Measurements from ENCODE around the gene EPB41L4B. TPM values are rescaled to one million over a fixed set of nuclear protein-coding genes. Genes with fewer than 3 reads are reported as not detected.
"Not testable (repeated sequence)": the region's sequence is repeated elsewhere in the genome, so short reads cannot be mapped to it uniquely, and the experiment has no call there.

The EPB41L4B gene
- under 1 TPM; 0.34 TPM for total RNA-seq

- Mint-ChIP-seq H3K36me3 (ENCODE audit: low read depth) (no peaks in the 10 kb centered on the region), H3K27me3 (peaks cover 51% of the 10 kb centered on the region), H3K27ac (no peak within 1 kb of the TSS), H3K4me1 (ENCODE audit: low read depth) (peaks cover 11% of the 10 kb centered on the region), H3K9me3 (no peaks in the 10 kb centered on the region), H3K4me3 (peak within 1 kb of the TSS; percentile 52)
- peak; percentile 94 for TF ChIP-seq CTCF (IDR thresholded peaks at IDR 0.05)
- DNase-seq (peak; percentile 95), ATAC-seq (peak; percentile 97)
- CTCF ChIA-PET: interaction anchor here (0.6 to 0.9 kb wide), 3 partner anchors 65 to 122 kb away, joined by 3 read pairs; no protein-coding TSS in a partner anchor
- intact Hi-C loops (cut with micrococcal nuclease): no loop called here
- POLR2A ChIA-PET: no interaction called here
Observed at GRCh38 chr9:109320742-109321448, at the start of gene EPB41L4B. TSS of gene EPB41L4B (minus strand) at chr9:109321059. CDS start at chr9:109320446, 613 bp downstream.

GRCh38 chr9:109369285-109369684, 48.4 kb upstream of the EPB41L4B start:
- ChIA-PET POLR2A (no interaction called here), CTCF (no interaction called here)
- H3K9me3 Mint-ChIP-seq: no peaks in the 10 kb centered on the region
- TF ChIP-seq CTCF (IDR thresholded peaks at IDR 0.05): no peak
- intact Hi-C loops (cut with micrococcal nuclease): no loop called here
- no peaks in the 10 kb centered on the region for H3K36me3 Mint-ChIP-seq (ENCODE audit: low read depth)
- no peak for ATAC-seq
- H3K4me1 Mint-ChIP-seq (ENCODE audit: low read depth): no peaks in the 10 kb centered on the region
- H3K27ac Mint-ChIP-seq: no peak overlapping the region
- DNase-seq: no peak
- peaks cover 2% of the 10 kb centered on the region for H3K27me3 Mint-ChIP-seq
- no peak overlapping the region for H3K4me3 Mint-ChIP-seq

GRCh38 chr9:109360771-109361170, 39.9 kb upstream of the EPB41L4B start:
- Mint-ChIP-seq H3K27ac (no peak overlapping the region), H3K4me1 (ENCODE audit: low read depth) (no peaks in the 10 kb centered on the region), H3K9me3 (no peaks in the 10 kb centered on the region), H3K4me3 (no peak overlapping the region), H3K36me3 (ENCODE audit: low read depth) (no peaks in the 10 kb centered on the region), H3K27me3 (peaks cover 3% of the 10 kb centered on the region)
- DNase-seq: no peak
- POLR2A ChIA-PET: no interaction called here
- intact Hi-C loops (cut with micrococcal nuclease): no loop called here
- CTCF ChIA-PET: no interaction called here
- no peak for ATAC-seq
- TF ChIP-seq CTCF (IDR thresholded peaks at IDR 0.05): no peak

GRCh38 chr9:109358968-109359603, 38.2 kb upstream of the EPB41L4B start:
- H3K4me3 Mint-ChIP-seq, POLR2A ChIA-PET: not testable (repeated sequence)

GRCh38 chr9:109355564-109356297, 34.9 kb upstream of the EPB41L4B start:
- no peak overlapping the region for H3K4me3 Mint-ChIP-seq
- TF ChIP-seq CTCF (IDR thresholded peaks at IDR 0.05): no peak
- CTCF ChIA-PET: no interaction called here
- DNase-seq (no peak), ATAC-seq (no peak)
- intact Hi-C loops (cut with micrococcal nuclease): no loop called here
- H3K27ac Mint-ChIP-seq: no peak overlapping the region
- no peaks in the 10 kb centered on the region for H3K9me3 Mint-ChIP-seq
- H3K27me3 Mint-ChIP-seq: peaks cover 1% of the 10 kb centered on the region
- no peaks in the 10 kb centered on the region for H3K4me1 Mint-ChIP-seq (ENCODE audit: low read depth)
- H3K36me3 Mint-ChIP-seq (ENCODE audit: low read depth): no peaks in the 10 kb centered on the region
- POLR2A ChIA-PET: no interaction called here

More at GRCh38 chr9:109358968-109359603, 38.2 kb upstream of the EPB41L4B start:
- ATAC-seq; H3K4me1 Mint-ChIP-seq (ENCODE audit: low read depth); H3K27me3 Mint-ChIP-seq; H3K27ac Mint-ChIP-seq; CTCF ChIA-PET; intact Hi-C loops (cut with micrococcal nuclease); DNase-seq; H3K36me3 Mint-ChIP-seq (ENCODE audit: low read depth); H3K9me3 Mint-ChIP-seq: not testable (repeated sequence)
